Sigmoid colon (tissue), 7 donors: ENCODE results near the gene KIF6. TPM values are rescaled to one million over a fixed set of nuclear protein-coding genes. Genes with fewer than 3 reads are reported as not detected.

Source experiments
- DNase-seq: peaks from one replicate; pipeline ENCODE4 v3.0.0-alpha.2; 2019
- H3K27ac ChIP-seq, 4 donors: fragments of 200-600 bp; sonication (generic); one replicate each; pipeline ENCODE4 v1.5.1; 2016 to 2019; ENCODE audit warnings: mild to moderate bottlenecking in 1 of 4
- H3K27me3 ChIP-seq, 3 donors: fragments of 200-600 bp; sonication (generic); one replicate each; pipeline ENCODE4 v1.5.1; 2019; ENCODE audit warnings: mild to moderate bottlenecking in 1 of 3
- H3K36me3 ChIP-seq, 4 donors: fragments of 200-600 bp; sonication (generic); one replicate each; pipeline ENCODE4 v1.5.1; 2016 to 2019
- H3K4me1 ChIP-seq, 4 donors: fragments of 200-600 bp; sonication (generic); one replicate each; pipeline ENCODE4 v1.5.1; 2017 to 2019
- H3K4me3 ChIP-seq, 4 donors: fragments of 200-600 bp; sonication (generic); one replicate each; pipeline ENCODE4 v1.5.1; 2017 to 2019; ENCODE audit warnings: mild to moderate bottlenecking in 2 of 4, moderate library complexity in 1 of 4
- H3K9me3 ChIP-seq, 4 donors: fragments of 200-600 bp in 3 of 4; sonication (generic) in 3 of 4; one replicate each; pipeline versions ENCODE4 v1.5.1 to v1.6.1; 2013 to 2019
- EP300 ChIP-seq, 4 donors: sonication (generic); formaldehyde crosslinking; IDR thresholded peaks; one replicate each; pipeline ENCODE4 v1.6.1; 2017; ENCODE audit warnings: antibody characterized with exemption in 4 of 4
- POLR2A ChIP-seq, 2 donors: fragments of 450-650 bp; IDR thresholded peaks; one replicate each; pipeline ENCODE4 v1.6.1; 2016; ENCODE audit warnings: antibody characterized with exemption in 2 of 2, mild to moderate bottlenecking in 2 of 2, moderate library complexity in 2 of 2
- POLR2AphosphoS5 ChIP-seq, 4 donors: sonication (generic); formaldehyde crosslinking; IDR thresholded peaks; one replicate each; pipeline ENCODE4 v1.6.1; 2017; ENCODE audit warnings: antibody characterized with exemption in 4 of 4
- WGBS, 2 donors: extraction: QIAGEN DNeasy Blood & Tissue Kit; methylation state at CpG; one replicate each; pipeline ENCODE4 v1.1.7; 2013; 5-methylcytosine and 5-hydroxymethylcytosine counted together
- intact Hi-C: fragments of 100-400 bp; cut with DNase I; formaldehyde crosslinking; loops from one replicate; pipeline ENCODE4 v1.15.1; 2023
- polyA plus RNA-seq, 3 donors: library from polyadenylated mRNA; stranded (reverse); fragments of 200-250 nt; gene quantifications; one replicate each; pipeline ENCODE4 v1.2.3, GENCODE V29; 2013
- total RNA-seq, 4 donors: library from RNA; depleted of rRNA; stranded (reverse); fragments of >200 nt; gene quantifications; one replicate each; pipeline ENCODE4 v1.1.0, GENCODE V29; 2016
- TF ChIP-seq, protein P1 (sequence below), 4 experiments: fragments of 450-650 bp in 3 of 4; fragments of 200-600 bp in 1 of 4; IDR thresholded peaks; one replicate each; pipeline ENCODE4 v1.5.1; 2016 to 2019; ENCODE audit warnings: antibody characterized with exemption in 4 of 4, mild to moderate bottlenecking in 3 of 4, moderate library complexity in 2 of 4
- donor health status: healthy with polysubstance abuse.
- donor health status: Bipolar disorder and iron deficiency.
- donor health status: healthy.

KIF6 gene
- total and polyA plus RNA-seq, 7 donors = under 0.01 to 0.99 (median 0.36) TPM; not detected in 2

- Histone ChIP-seq H3K9me3 (no peaks in the 10 kb centered on the region), H3K27me3 (no peaks in the 10 kb centered on the region), H3K36me3 (no peaks in the 10 kb centered on the region), H3K4me3 (no peak overlapping the region), H3K27ac (no peak overlapping the region), H3K4me1 (no peaks in the 10 kb centered on the region)
- WGBS, 2 donors = 97 to 98% methylated on average over 4 of the region's 4 CpGs
- DNase-seq = no peak
- TF ChIP-seq POLR2AphosphoS5 (IDR thresholded peaks at IDR 0.05) = no peak
- TF ChIP-seq, protein P1, sequence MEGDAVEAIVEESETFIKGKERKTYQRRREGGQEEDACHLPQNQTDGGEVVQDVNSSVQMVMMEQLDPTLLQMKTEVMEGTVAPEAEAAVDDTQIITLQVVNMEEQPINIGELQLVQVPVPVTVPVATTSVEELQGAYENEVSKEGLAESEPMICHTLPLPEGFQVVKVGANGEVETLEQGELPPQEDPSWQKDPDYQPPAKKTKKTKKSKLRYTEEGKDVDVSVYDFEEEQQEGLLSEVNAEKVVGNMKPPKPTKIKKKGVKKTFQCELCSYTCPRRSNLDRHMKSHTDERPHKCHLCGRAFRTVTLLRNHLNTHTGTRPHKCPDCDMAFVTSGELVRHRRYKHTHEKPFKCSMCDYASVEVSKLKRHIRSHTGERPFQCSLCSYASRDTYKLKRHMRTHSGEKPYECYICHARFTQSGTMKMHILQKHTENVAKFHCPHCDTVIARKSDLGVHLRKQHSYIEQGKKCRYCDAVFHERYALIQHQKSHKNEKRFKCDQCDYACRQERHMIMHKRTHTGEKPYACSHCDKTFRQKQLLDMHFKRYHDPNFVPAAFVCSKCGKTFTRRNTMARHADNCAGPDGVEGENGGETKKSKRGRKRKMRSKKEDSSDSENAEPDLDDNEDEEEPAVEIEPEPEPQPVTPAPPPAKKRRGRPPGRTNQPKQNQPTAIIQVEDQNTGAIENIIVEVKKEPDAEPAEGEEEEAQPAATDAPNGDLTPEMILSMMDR (IDR thresholded peaks at IDR 0.05) = no peak
- no peak for TF ChIP-seq EP300 (IDR thresholded peaks at IDR 0.05)
- no peak for TF ChIP-seq POLR2A (IDR thresholded peaks at IDR 0.05)
- intact Hi-C loops = no loop called here
Measured at GRCh38 chr6:39441986-39442385, 283.2 kb downstream of the KIF6 start.

- Histone ChIP-seq H3K27ac (no peak overlapping the region), H3K4me1 (no peaks in the 10 kb centered on the region), H3K4me3 (no peak overlapping the region), H3K27me3 (no peaks in the 10 kb centered on the region), H3K9me3 (no peaks in the 10 kb centered on the region), H3K36me3 (no peaks in the 10 kb centered on the region)
- intact Hi-C loops = no loop called here
- TF ChIP-seq POLR2AphosphoS5 (IDR thresholded peaks at IDR 0.05) (no peak), EP300 (IDR thresholded peaks at IDR 0.05) (no peak), POLR2A (IDR thresholded peaks at IDR 0.05) (no peak)
- TF ChIP-seq, protein P1 (IDR thresholded peaks at IDR 0.05) = no peak
- WGBS, 2 donors = 93 to 94% methylated on average over 6 of the region's 6 CpGs
- DNase-seq = no peak
Measured at GRCh38 chr6:39441301-39441700, 283.9 kb downstream of the KIF6 start.

DNA sequence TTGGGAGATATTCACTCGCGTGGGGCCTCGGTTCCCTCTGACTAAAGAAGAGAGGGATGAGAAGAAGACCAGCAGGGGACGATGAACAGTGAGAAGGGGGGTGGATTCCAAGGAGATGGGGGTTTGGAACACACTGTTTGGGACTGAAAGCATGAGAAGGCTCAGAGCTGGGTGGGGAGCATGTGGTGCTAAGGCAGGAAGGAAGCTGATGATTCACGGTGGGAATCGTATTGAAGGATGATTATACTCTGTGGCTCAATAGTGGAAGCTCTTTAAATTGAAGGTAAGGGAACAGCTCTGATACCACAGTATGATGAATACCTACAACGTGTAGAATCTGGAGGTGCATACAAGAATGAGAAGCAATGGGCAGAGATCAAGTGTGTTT is 285.2 kb downstream of the KIF6 start:
- WGBS, 2 donors = 83 to 85% methylated on average over 7 of the region's 7 CpGs

DNA sequence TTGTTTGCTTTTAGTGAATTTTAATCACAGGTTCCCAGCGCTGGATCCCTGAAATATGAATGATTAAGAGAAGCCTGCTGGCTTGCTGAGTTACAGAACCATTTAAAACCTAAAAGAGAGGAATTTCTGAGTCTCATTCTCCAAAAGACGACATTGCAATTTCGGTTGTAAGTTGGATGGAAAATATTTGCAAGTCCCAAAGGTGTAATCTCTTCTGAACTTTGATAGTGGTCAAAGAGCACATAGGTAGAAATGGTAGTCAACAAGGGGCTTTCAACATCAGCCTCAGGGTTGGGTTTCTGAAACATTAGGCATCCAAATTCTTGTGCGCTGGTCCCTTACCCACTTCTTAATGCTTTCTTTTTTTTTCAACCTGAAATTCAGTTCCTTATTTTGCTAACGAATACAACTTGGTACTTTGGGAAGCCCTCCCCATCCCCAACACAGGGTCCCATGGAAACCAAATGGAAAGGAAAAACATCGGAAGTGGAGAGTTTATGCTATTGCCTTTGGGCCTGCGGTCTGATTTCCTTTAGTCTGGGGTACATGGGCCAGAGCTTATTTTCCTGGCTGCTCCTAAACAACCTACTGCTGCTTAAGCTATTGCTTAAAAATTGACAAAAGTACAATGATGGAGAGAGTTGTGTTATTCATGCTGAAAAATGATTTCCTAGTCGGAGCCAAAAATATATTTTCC is 285.7 kb downstream of the KIF6 start:
- Histone ChIP-seq H3K27me3 (no peaks in the 10 kb centered on the region), H3K9me3 (no peaks in the 10 kb centered on the region), H3K4me1 (no peaks in the 10 kb centered on the region), H3K36me3 (no peaks in the 10 kb centered on the region), H3K27ac (no peak overlapping the region), H3K4me3 (no peak overlapping the region)
- no peak for DNase-seq
- intact Hi-C loops = no loop called here
- 85 to 88% methylated on average over 8 of the region's 8 CpGs for WGBS, 2 donors
- TF ChIP-seq EP300 (IDR thresholded peaks at IDR 0.05) (no peak), POLR2A (IDR thresholded peaks at IDR 0.05) (no peak), POLR2AphosphoS5 (IDR thresholded peaks at IDR 0.05) (no peak)
- TF ChIP-seq, protein P1 (IDR thresholded peaks at IDR 0.05) = no peak

More for the DNA sequence above, 285.2 kb downstream of the KIF6 start:
- no peak for TF ChIP-seq EP300 (IDR thresholded peaks at IDR 0.05)
- TF ChIP-seq POLR2AphosphoS5 (IDR thresholded peaks at IDR 0.05) = no peak
- no peak for TF ChIP-seq POLR2A (IDR thresholded peaks at IDR 0.05)
- TF ChIP-seq, protein P1 (IDR thresholded peaks at IDR 0.05) = no peak
- H3K4me1 ChIP-seq = no peaks in the 10 kb centered on the region
- H3K9me3 ChIP-seq = no peaks in the 10 kb centered on the region
- H3K27me3 ChIP-seq = no peaks in the 10 kb centered on the region
- no peaks in the 10 kb centered on the region for H3K36me3 ChIP-seq
- no peak overlapping the region for H3K27ac ChIP-seq
- no peak for DNase-seq
- intact Hi-C loops = no loop called here
- H3K4me3 ChIP-seq = no peak overlapping the region

GRCh38 chr6:39433630-39434029 is 291.6 kb downstream of the KIF6 start:
- H3K27ac ChIP-seq = no peak overlapping the region
- no peaks in the 10 kb centered on the region for H3K9me3 ChIP-seq
- H3K27me3 ChIP-seq = no peaks in the 10 kb centered on the region
- TF ChIP-seq POLR2A (IDR thresholded peaks at IDR 0.05) = no peak
- no peak for TF ChIP-seq EP300 (IDR thresholded peaks at IDR 0.05)
- H3K4me3 ChIP-seq = no peak overlapping the region
- intact Hi-C loops = no loop called here
- no peak for DNase-seq
- H3K4me1 ChIP-seq = peaks cover 0 to 16% (median 12%) of the 10 kb centered on the region in 4 donors
- no peaks in the 10 kb centered on the region for H3K36me3 ChIP-seq
- 50 to 82% methylated on average over 3 of the region's 3 CpGs for WGBS, 2 donors
